ENCODE results near the gene ATOH8. TPM values are rescaled to one million over a fixed set of nuclear protein-coding genes. Genes with fewer than 3 reads are reported as not detected.

The ATOH8 gene
- total and polyA plus RNA-seq, 12 donors: 8.7 to 45.9 (median 17.8) TPM

DNA sequence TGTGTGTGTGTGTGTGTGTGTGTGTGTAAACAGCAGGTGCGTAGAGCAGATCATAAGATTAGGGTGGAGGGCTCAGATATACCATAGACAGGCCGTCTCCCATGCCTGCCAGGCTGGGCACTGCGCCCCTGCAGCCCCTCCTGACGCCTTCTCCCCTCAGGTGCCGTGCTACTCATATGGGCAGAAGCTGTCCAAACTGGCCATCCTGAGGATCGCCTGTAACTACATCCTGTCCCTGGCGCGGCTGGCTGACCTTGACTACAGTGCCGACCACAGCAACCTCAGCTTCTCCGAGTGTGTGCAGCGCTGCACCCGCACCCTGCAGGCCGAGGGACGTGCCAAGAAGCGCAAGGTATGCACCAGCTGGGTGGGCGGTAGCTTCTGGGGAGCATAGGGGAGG is 10.0 kb downstream of the ATOH8 start:
- TF ChIP-seq, protein P1, sequence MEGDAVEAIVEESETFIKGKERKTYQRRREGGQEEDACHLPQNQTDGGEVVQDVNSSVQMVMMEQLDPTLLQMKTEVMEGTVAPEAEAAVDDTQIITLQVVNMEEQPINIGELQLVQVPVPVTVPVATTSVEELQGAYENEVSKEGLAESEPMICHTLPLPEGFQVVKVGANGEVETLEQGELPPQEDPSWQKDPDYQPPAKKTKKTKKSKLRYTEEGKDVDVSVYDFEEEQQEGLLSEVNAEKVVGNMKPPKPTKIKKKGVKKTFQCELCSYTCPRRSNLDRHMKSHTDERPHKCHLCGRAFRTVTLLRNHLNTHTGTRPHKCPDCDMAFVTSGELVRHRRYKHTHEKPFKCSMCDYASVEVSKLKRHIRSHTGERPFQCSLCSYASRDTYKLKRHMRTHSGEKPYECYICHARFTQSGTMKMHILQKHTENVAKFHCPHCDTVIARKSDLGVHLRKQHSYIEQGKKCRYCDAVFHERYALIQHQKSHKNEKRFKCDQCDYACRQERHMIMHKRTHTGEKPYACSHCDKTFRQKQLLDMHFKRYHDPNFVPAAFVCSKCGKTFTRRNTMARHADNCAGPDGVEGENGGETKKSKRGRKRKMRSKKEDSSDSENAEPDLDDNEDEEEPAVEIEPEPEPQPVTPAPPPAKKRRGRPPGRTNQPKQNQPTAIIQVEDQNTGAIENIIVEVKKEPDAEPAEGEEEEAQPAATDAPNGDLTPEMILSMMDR (IDR thresholded peaks at IDR 0.05): no peak
- Histone ChIP-seq H3K9me3 (no peaks in the 10 kb centered on the region), H3K4me3 (no peak overlapping the region), H3K27me3 (peaks cover 0 to 18% (median 0%) of the 10 kb centered on the region in 7 donors), H3K27ac (peak overlapping the region in 2 of 10 donors; percentile 21 to 43), H3K36me3 (peaks cover 0 to 43% (median 0%) of the 10 kb centered on the region in 9 donors), H3K4me1 (peaks cover 12 to 92% (median 74%) of the 10 kb centered on the region in 9 donors)
- ATAC-seq (no peak), DNase-seq (no peak)
- intact Hi-C loops (cut with DNase I): no loop called here
- 71 to 85% methylated on average over 16 of the region's 16 CpGs for WGBS, 2 donors

DNA sequence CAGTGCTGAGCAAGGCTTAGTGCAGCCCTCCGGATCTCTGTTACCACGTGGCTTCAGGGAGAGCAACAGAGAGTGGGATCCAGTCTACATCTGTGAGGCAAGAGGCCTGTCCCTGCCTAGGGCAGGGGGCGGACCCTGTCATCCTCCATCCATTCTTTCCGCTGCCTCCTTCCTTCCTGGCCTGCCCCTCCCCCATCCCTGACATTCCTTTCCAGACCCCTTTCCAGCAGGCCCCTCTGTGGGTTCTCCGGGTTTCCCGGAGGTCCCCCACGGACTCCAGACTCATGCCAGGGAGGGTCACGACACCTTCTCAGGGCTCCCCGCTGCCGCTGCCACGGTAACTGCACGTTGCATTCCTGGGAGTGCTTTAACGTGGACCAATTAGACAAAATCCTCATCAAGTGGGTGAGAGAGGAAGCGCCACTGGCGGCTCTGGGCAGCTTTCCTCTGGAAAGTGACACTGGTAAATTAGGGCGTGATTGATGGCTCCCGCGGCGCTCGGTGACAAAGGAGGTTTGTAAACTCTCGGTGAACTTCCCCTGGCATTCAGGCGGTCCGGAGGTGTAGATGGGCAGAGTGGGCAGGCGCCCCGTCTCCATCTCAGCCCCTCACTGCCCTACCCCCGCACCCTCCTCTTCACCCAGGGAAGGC is 11.4 kb downstream of the ATOH8 start:
- peak in 2 of 8 donors; percentile 7 to 15 for ATAC-seq
- WGBS, 2 donors: 52% methylated on average over 26 of the region's 26 CpGs
- Histone ChIP-seq H3K36me3 (peaks cover 0 to 41% (median 0%) of the 10 kb centered on the region in 9 donors), H3K4me1 (peaks cover 24 to 92% (median 77%) of the 10 kb centered on the region in 9 donors), H3K27ac (peak overlapping the region in 7 of 10 donors; percentile 5 to 66 (median 35)), H3K9me3 (no peaks in the 10 kb centered on the region), H3K4me3 (no peak overlapping the region), H3K27me3 (peaks cover 0 to 18% (median 0%) of the 10 kb centered on the region in 7 donors)
- intact Hi-C loops (cut with DNase I): no loop called here
- no peak for DNase-seq
- TF ChIP-seq, protein P1 (IDR thresholded peaks at IDR 0.05): no peak

DNA sequence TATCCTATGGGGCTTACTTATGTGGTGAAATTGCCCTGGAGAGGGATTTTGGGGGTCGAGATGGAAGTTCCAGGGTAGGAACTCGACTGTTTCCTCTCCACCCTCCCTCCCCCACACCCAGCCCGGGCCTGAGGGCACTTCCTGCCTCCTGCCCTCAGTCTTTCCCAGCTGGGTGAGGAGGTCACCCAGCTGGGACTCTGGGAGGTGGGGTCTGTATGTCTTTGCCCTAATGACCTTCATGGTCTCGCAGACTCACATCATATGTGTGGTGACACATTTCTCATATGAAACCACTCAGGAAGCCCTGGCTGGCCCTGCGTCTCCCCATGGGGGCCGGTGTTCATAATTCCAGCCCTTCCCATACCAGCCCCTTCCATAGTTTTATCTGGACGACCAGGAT is 12.4 kb downstream of the ATOH8 start:
- 64 to 75% methylated on average over 7 of the region's 7 CpGs for WGBS, 2 donors
- peak overlapping the region in 4 of 10 donors; percentile 5 to 62 (median 16) for H3K27ac ChIP-seq

DNA sequence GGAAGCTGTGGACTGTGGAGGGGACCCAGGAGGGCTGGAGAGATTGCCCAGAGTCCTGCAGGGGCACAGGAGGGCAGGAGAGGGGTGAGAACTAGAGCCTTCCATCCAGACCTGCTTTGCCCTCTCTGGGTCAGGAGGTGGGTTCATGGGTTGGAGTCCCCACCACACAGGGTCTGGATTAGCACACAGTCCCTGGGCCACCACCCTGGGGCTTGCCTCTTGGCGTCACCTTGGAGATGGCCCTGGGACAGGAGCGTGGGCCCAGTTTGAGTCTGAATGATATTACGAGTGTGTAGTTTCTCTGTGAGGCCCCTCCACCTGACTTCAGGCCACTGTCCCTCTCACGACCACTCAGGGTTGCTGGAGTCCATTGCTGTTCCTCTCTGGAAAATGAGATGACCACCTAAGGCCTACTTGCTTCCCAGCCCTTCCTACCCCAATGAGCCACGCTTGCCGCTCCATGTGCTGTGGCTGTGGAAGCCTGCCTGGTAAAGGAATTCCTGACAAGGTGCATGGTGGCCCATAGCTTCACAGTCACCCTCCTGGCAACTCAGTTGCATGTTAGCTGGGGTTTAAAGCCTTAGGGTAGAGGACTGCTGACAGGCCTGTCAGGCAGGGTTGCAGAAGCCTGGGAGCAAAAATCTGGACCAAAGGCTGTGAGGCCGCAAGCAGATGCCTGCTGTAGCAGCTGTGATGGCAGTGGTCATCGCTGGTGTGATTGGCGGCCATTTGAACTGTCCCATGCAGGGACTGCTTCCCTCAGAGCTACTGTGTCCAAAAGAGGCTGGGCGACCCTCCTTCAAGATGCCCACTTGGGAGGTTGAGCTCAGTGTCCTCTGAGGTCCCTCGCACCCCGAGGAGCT is 14.2 kb downstream of the ATOH8 start:
- Histone ChIP-seq H3K9me3 (no peaks in the 10 kb centered on the region), H3K4me3 (no peak overlapping the region), H3K4me1 (peaks cover 47 to 92% (median 84%) of the 10 kb centered on the region in 9 donors), H3K27me3 (peaks cover 0 to 23% (median 0%) of the 10 kb centered on the region in 7 donors), H3K27ac (peak overlapping the region in 8 of 10 donors; percentile 25 to 96 (median 74)), H3K36me3 (peaks cover 0 to 46% (median 0%) of the 10 kb centered on the region in 9 donors)
- intact Hi-C loops (cut with DNase I): no loop called here
- WGBS, 2 donors: 71 to 79% methylated on average over 12 of the region's 12 CpGs
- no peak for DNase-seq
- ATAC-seq: no peak
- TF ChIP-seq, protein P1 (IDR thresholded peaks at IDR 0.05): no peak

More for the DNA sequence above, 12.4 kb downstream of the ATOH8 start:
- Histone ChIP-seq H3K9me3 (no peaks in the 10 kb centered on the region), H3K4me3 (no peak overlapping the region), H3K36me3 (peaks cover 0 to 46% (median 0%) of the 10 kb centered on the region in 9 donors), H3K4me1 (peaks cover 34 to 92% (median 77%) of the 10 kb centered on the region in 9 donors), H3K27me3 (peaks cover 0 to 18% (median 0%) of the 10 kb centered on the region in 7 donors)
- intact Hi-C loops (cut with DNase I): no loop called here
- ATAC-seq (no peak), DNase-seq (no peak)
- TF ChIP-seq, protein P1 (IDR thresholded peaks at IDR 0.05): no peak
